ENCODE measurements around the gene ELAVL1. TPM values are rescaled to one million over a fixed set of nuclear protein-coding genes. Genes with fewer than 3 reads are reported as not detected.

The ELAVL1 gene
- total RNA-seq, 1 experiment from 2014 or later, result 74.6 TPM

GRCh38 chr19:8001651-8001994, 3.8 kb downstream of the ELAVL1 start:
- H3K9me3 ChIP-seq (replicated peaks), result no peaks in the 10 kb centered on the region
- peaks cover 26% of the 10 kb centered on the region for H3K4me1 ChIP-seq (replicated peaks)
- H3K36me3 ChIP-seq, result peaks cover 38% of the 10 kb centered on the region
- H3K27me3 ChIP-seq (replicated peaks), result no peaks in the 10 kb centered on the region
- no peak overlapping the region for H3K27ac ChIP-seq
- no peak overlapping the region for H3K4me3 ChIP-seq
- DNase-seq (ENCODE audit: low read depth in 1 of 2, low spot score in 2 of 2), result no peak

- Histone ChIP-seq H3K36me3 (peaks cover 34% of the 10 kb centered on the region), H3K9me3 (replicated peaks) (no peaks in the 10 kb centered on the region), H3K4me3 (no peak overlapping the region), H3K4me1 (replicated peaks) (peaks cover 26% of the 10 kb centered on the region), H3K27me3 (replicated peaks) (no peaks in the 10 kb centered on the region), H3K27ac (no peak overlapping the region)
- DNase-seq (ENCODE audit: low read depth in 1 of 2, low spot score in 2 of 2), result no peak
These were observed 5.0 kb downstream of the ELAVL1 start for GRCh38 chr19:8000298-8001038.

- no peak overlapping the region for H3K4me3 ChIP-seq
- H3K27me3 ChIP-seq (replicated peaks), result no peaks in the 10 kb centered on the region
- H3K36me3 ChIP-seq, result peaks cover 31% of the 10 kb centered on the region
- H3K27ac ChIP-seq, result no peak overlapping the region
- DNase-seq (ENCODE audit: low read depth in 1 of 2, low spot score in 2 of 2), result no peak
- H3K4me1 ChIP-seq (replicated peaks), result peaks cover 30% of the 10 kb centered on the region
- H3K9me3 ChIP-seq (replicated peaks), result no peaks in the 10 kb centered on the region
These were observed 6.1 kb downstream of the ELAVL1 start for GRCh38 chr19:7999376-7999775.

- no peak for DNase-seq (ENCODE audit: low read depth in 1 of 2, low spot score in 2 of 2)
- H3K27ac ChIP-seq, result no peak overlapping the region
These were observed 7.5 kb downstream of the ELAVL1 start for GRCh38 chr19:7997809-7998480.

GRCh38 chr19:7996883-7997282, 8.6 kb downstream of the ELAVL1 start:
- Histone ChIP-seq H3K4me3 (no peak overlapping the region), H3K4me1 (replicated peaks) (peaks cover 15% of the 10 kb centered on the region), H3K27me3 (replicated peaks) (no peaks in the 10 kb centered on the region), H3K9me3 (replicated peaks) (no peaks in the 10 kb centered on the region), H3K27ac (no peak overlapping the region), H3K36me3 (peaks cover 32% of the 10 kb centered on the region)
- no peak for DNase-seq (ENCODE audit: low read depth in 1 of 2, low spot score in 2 of 2)

More at GRCh38 chr19:7997809-7998480, 7.5 kb downstream of the ELAVL1 start:
- H3K27me3 ChIP-seq (replicated peaks), result no peaks in the 10 kb centered on the region
- no peak overlapping the region for H3K4me3 ChIP-seq
- H3K36me3 ChIP-seq, result peaks cover 28% of the 10 kb centered on the region
- H3K4me1 ChIP-seq (replicated peaks), result peaks cover 24% of the 10 kb centered on the region
- no peaks in the 10 kb centered on the region for H3K9me3 ChIP-seq (replicated peaks)

GRCh38 chr19:7995810-7996158, 9.7 kb downstream of the ELAVL1 start:
- no peaks in the 10 kb centered on the region for H3K27me3 ChIP-seq (replicated peaks)
- peaks cover 34% of the 10 kb centered on the region for H3K36me3 ChIP-seq

GRCh38 chr19:7994928-7995809, 10.3 kb downstream of the ELAVL1 start:
- peaks cover 34% of the 10 kb centered on the region for H3K36me3 ChIP-seq
- no peak for DNase-seq (ENCODE audit: low read depth in 1 of 2, low spot score in 2 of 2)
- no peaks in the 10 kb centered on the region for H3K27me3 ChIP-seq (replicated peaks)
- H3K4me3 ChIP-seq, result no peak overlapping the region
- peaks cover 12% of the 10 kb centered on the region for H3K4me1 ChIP-seq (replicated peaks)
- H3K9me3 ChIP-seq (replicated peaks), result no peaks in the 10 kb centered on the region
- no peak overlapping the region for H3K27ac ChIP-seq

More at GRCh38 chr19:7995810-7996158, 9.7 kb downstream of the ELAVL1 start:
- Histone ChIP-seq H3K27ac (no peak overlapping the region), H3K4me3 (no peak overlapping the region), H3K4me1 (replicated peaks) (peaks cover 12% of the 10 kb centered on the region), H3K9me3 (replicated peaks) (no peaks in the 10 kb centered on the region)
- no peak for DNase-seq (ENCODE audit: low read depth in 1 of 2, low spot score in 2 of 2)

GRCh38 chr19:7994114-7994513, 11.3 kb downstream of the ELAVL1 start:
- Histone ChIP-seq H3K27ac (no peak overlapping the region), H3K36me3 (peaks cover 34% of the 10 kb centered on the region), H3K4me3 (no peak overlapping the region), H3K27me3 (replicated peaks) (no peaks in the 10 kb centered on the region), H3K4me1 (replicated peaks) (peaks cover 22% of the 10 kb centered on the region), H3K9me3 (replicated peaks) (no peaks in the 10 kb centered on the region)
- DNase-seq (ENCODE audit: low read depth in 1 of 2, low spot score in 2 of 2), result no peak

GRCh38 chr19:7993560-7993959, 11.9 kb downstream of the ELAVL1 start:
- Histone ChIP-seq H3K36me3 (peaks cover 34% of the 10 kb centered on the region), H3K4me3 (no peak overlapping the region), H3K27me3 (replicated peaks) (no peaks in the 10 kb centered on the region), H3K9me3 (replicated peaks) (no peaks in the 10 kb centered on the region), H3K27ac (no peak overlapping the region), H3K4me1 (replicated peaks) (peaks cover 27% of the 10 kb centered on the region)
- no peak for DNase-seq (ENCODE audit: low read depth in 1 of 2, low spot score in 2 of 2)

GRCh38 chr19:7992575-7992974, 12.9 kb downstream of the ELAVL1 start:
- Histone ChIP-seq H3K9me3 (replicated peaks) (no peaks in the 10 kb centered on the region), H3K27me3 (replicated peaks) (no peaks in the 10 kb centered on the region), H3K4me3 (no peak overlapping the region), H3K27ac (no peak overlapping the region), H3K4me1 (replicated peaks) (peaks cover 32% of the 10 kb centered on the region), H3K36me3 (peaks cover 44% of the 10 kb centered on the region)
- DNase-seq (ENCODE audit: low read depth in 1 of 2, low spot score in 2 of 2), result no peak

GRCh38 chr19:7989071-7989575, 16.3 kb downstream of the ELAVL1 start:
- peak overlapping the region; percentile 64 for H3K27ac ChIP-seq
- no peaks in the 10 kb centered on the region for H3K9me3 ChIP-seq (replicated peaks)
- H3K36me3 ChIP-seq, result peaks cover 73% of the 10 kb centered on the region
- peaks cover 40% of the 10 kb centered on the region for H3K4me1 ChIP-seq (replicated peaks)
- no peaks in the 10 kb centered on the region for H3K27me3 ChIP-seq (replicated peaks)
- H3K4me3 ChIP-seq, result no peak overlapping the region
- DNase-seq (ENCODE audit: low read depth in 1 of 2, low spot score in 2 of 2), result peak in 1 of 2 experiments; percentile 38

GRCh38 chr19:7988307-7988706, 17.1 kb downstream of the ELAVL1 start:
- Histone ChIP-seq H3K27ac (peak overlapping the region; percentile 64; the same call in 1 of the 2 replicates), H3K4me1 (replicated peaks) (peaks cover 40% of the 10 kb centered on the region), H3K36me3 (peaks cover 81% of the 10 kb centered on the region), H3K27me3 (replicated peaks) (no peaks in the 10 kb centered on the region), H3K4me3 (no peak overlapping the region), H3K9me3 (replicated peaks) (no peaks in the 10 kb centered on the region)
- DNase-seq (ENCODE audit: low read depth in 1 of 2, low spot score in 2 of 2), result no peak

GRCh38 chr19:7987114-7987768, 18.2 kb downstream of the ELAVL1 start:
- peak overlapping the region; percentile 35; the same call in 1 of the 2 replicates for H3K27ac ChIP-seq
- no peak for DNase-seq (ENCODE audit: low read depth in 1 of 2, low spot score in 2 of 2)
- peaks cover 91% of the 10 kb centered on the region for H3K36me3 ChIP-seq

More at GRCh38 chr19:7987114-7987768, 18.2 kb downstream of the ELAVL1 start:
- no peak overlapping the region for H3K4me3 ChIP-seq
- peaks cover 40% of the 10 kb centered on the region for H3K4me1 ChIP-seq (replicated peaks)
- no peaks in the 10 kb centered on the region for H3K27me3 ChIP-seq (replicated peaks)
- no peaks in the 10 kb centered on the region for H3K9me3 ChIP-seq (replicated peaks)

Measured in SJSA1 (cell line).